GM12865 (cell line): ENCODE results near the gene SORCS2.

Experiments used
- DNase-seq: peaks from one replicate; pipeline ENCODE4 v3.0.0; 2010; ENCODE audit warnings: low read depth
- H3K4me3 ChIP-seq: 2 replicates; pipeline ENCODE4 v1.5.1; 2011; ENCODE audit warnings: mild to moderate bottlenecking, low read depth, low read length, control low read depth
- TF ChIP-seq, protein P1 (sequence below): IDR thresholded peaks from 2 replicates; pipeline ENCODE4 v1.5.1; 2011; ENCODE audit warnings: low read length, control low read depth, low read depth, inconsistent platforms; ENCODE audit not compliant: insufficient read depth; ENCODE audit errors: missing control alignments

The SORCS2 gene

DNA sequence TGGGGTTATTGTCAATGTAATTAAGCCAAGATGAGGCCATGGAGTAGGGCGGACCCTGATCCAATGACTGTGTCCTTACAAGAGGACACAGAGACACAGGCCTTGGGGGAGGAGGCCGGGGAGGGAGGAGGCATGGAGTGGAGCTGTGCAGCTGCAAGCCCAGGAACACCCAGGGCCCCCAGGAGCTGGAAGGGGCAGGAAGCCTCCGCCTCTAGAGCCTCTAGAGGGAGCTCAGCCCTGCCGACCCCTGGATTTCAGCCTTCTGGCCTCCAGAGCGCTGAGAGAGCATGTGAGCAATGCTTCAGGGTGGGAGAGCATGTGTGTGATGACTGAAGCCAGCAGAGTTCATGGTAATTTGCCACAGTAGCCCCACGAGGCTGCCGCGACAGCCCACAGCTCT lies 512.7 kb downstream of the SORCS2 start:
- TF ChIP-seq, protein P1, sequence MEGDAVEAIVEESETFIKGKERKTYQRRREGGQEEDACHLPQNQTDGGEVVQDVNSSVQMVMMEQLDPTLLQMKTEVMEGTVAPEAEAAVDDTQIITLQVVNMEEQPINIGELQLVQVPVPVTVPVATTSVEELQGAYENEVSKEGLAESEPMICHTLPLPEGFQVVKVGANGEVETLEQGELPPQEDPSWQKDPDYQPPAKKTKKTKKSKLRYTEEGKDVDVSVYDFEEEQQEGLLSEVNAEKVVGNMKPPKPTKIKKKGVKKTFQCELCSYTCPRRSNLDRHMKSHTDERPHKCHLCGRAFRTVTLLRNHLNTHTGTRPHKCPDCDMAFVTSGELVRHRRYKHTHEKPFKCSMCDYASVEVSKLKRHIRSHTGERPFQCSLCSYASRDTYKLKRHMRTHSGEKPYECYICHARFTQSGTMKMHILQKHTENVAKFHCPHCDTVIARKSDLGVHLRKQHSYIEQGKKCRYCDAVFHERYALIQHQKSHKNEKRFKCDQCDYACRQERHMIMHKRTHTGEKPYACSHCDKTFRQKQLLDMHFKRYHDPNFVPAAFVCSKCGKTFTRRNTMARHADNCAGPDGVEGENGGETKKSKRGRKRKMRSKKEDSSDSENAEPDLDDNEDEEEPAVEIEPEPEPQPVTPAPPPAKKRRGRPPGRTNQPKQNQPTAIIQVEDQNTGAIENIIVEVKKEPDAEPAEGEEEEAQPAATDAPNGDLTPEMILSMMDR: no peak
- DNase-seq: no peak
- H3K4me3 ChIP-seq: no peak overlapping the region

DNA sequence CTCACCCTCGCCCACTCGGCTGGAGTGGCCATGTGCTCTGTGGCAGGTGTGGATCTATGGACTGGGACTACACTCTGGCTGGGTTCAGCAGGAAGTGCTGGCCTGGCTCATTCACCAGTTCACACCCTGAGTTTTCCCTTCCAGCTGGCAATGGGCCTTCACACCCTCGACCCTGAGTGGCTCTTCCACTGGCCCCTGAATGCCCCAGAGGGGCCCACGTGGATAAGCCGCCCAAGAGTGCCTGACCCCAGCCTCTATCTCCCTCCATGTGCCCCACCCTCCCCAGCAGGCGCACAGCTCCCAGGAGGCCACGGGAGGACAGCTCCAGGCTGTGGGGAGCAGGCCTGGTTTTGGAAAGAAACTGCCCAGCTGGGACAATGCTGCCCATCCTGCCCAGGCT lies 513.3 kb downstream of the SORCS2 start:
- TF ChIP-seq, protein P1: no peak
- no peak overlapping the region for H3K4me3 ChIP-seq
- DNase-seq: no peak

DNA sequence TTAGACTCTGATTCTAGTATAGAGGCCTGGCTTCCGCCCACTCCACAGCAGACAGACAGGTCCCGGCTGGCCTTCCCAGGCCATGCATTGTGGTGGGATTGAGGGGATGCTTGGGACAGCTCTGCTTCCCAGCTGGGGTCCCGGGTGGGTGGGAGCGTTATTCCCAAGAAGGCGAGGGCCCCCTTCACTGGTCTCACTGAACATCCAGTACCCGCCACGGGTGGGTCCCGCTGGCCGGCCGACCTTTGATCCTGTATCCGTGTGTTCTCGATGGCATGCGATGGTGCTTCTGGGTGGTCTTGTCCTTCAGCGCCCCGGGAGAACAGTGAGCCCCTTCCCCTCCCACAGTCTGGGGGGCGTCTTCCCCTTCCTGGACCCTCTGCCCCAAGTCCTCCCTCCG lies 515.9 kb downstream of the SORCS2 start:
- no peak for DNase-seq
- TF ChIP-seq, protein P1: no peak
- no peak overlapping the region for H3K4me3 ChIP-seq

DNA sequence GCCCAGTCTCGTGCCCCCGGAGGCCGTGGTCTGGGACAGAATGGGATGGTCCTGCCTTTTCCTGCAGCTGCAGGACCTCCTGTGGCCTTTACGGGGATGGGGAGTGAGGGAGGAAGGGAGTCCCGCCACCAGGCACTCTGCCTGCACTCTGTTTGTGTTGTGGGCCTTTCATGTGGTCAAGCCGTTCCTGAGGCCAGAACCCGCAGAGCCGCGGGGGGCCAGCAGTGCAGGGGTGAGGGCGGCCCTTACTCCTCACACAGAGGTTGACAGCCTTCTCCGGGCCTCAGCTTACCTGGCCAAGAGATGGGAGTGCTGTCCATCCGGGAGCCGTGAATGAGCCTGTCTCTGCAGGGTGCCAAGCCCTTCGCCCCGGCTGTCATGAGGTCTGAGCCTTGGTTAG lies 516.6 kb downstream of the SORCS2 start:
- no peak overlapping the region for H3K4me3 ChIP-seq
- no peak for DNase-seq
- TF ChIP-seq, protein P1: no peak

DNA sequence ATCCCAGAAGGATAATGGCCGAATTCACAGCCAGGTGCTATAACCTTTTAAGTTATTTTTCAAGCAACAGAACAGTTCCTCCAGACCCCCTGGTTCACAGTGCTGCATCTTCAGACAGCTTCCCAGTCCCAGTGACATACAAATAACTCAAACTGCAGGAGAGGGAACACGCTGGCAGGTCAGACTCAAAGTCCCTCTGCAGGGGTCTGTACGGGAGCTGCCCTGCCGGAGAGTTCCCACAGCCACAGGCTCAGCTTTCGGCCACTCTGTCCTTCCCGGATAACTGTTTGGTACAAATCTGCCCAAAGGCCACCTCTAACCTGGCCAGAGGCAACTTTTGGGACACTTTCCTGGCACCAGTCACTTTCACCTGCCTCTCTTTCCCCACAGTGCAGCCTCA lies 517.1 kb downstream of the SORCS2 start:
- H3K4me3 ChIP-seq: no peak overlapping the region
- TF ChIP-seq, protein P1: no peak
- no peak for DNase-seq

DNA sequence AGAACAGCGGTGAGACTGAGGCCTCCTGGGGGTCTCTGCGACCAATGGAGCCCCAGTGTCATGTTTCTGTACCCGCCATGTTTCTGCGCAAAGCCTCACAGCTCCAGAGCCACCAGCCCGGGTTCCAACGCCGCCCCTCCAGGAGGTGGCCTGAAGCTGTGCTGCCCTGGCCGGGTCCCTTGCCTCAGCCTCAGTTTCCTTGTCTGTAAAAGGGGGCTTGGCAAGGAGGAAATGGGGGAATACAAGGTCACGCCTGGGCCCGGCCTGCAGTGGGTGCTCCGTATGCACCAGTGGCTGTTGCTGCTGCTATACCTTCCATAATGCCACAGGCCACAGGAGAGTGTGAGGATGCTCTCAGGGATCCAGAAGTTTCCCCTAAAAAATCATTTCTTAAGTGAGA lies 517.8 kb downstream of the SORCS2 start:
- TF ChIP-seq, protein P1: no peak
- DNase-seq: no peak
- H3K4me3 ChIP-seq: no peak overlapping the region

DNA sequence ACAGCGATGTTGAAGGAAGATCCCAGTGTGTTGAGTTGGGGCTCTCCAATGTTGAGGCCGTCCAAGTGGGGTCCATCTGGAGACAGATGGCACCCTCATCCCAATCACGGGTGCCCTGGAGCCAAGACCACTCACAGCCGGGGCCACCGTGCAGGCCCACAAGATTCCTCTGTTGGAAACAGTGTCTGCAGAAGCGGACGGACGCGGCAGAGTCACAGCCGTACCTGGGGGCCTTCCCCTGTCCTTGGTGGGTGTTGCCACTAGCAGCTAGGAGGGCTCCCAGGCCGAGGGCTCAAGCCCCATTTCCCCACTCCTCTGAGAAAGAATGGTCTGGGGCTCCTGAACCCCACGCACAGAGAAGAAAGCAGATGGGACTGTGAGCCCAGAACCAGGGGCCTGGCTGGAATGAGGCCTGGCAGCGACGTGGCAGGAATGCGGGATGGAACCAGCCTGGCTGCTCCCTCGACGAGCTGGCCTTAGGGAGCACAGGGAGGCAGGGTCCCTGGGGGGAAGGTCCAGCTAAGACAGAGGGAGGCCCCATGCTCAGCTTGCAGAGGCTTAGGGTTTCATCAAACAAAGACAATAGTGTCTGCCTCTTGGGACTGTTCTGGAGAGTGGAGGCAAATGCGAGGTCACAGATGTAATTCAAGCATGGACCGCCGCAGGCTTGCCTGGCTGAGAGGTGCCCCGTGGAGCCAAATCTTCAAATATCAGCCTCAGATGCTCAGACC lies 518.4 kb downstream of the SORCS2 start:
- H3K4me3 ChIP-seq: no peak overlapping the region
- TF ChIP-seq, protein P1: no peak
- no peak for DNase-seq
